G401 (cell line): ENCODE results near the gene PBXIP1. TPM values are rescaled to one million over a fixed set of nuclear protein-coding genes. Genes with fewer than 3 reads are reported as not detected.
A peak's percentile ranks its signal among the peaks of the same experiment; 100 is the strongest.

Experiments used
- DNase-seq: peaks from one replicate; pipeline ENCODE4 v3.0.0-alpha.2; 2015; ENCODE audit warnings: low spot score
- in situ Hi-C: cut with HindIII; loops from 2 replicates; pipeline ENCODE4 v1.10.0; 2016; ENCODE audit warnings: low sequenced_read_pairs, mixed read lengths
- total RNA-seq: library from RNA; depleted of rRNA; stranded (reverse); fragments of >200 nt; shearing (Covaris generic); gene quantifications from 2 replicates; pipeline ENCODE4 v1.2.3, GENCODE V29; 2014

Gene PBXIP1
- total RNA-seq, 1 experiment from 2014 or later = 25.9 TPM

DNA sequence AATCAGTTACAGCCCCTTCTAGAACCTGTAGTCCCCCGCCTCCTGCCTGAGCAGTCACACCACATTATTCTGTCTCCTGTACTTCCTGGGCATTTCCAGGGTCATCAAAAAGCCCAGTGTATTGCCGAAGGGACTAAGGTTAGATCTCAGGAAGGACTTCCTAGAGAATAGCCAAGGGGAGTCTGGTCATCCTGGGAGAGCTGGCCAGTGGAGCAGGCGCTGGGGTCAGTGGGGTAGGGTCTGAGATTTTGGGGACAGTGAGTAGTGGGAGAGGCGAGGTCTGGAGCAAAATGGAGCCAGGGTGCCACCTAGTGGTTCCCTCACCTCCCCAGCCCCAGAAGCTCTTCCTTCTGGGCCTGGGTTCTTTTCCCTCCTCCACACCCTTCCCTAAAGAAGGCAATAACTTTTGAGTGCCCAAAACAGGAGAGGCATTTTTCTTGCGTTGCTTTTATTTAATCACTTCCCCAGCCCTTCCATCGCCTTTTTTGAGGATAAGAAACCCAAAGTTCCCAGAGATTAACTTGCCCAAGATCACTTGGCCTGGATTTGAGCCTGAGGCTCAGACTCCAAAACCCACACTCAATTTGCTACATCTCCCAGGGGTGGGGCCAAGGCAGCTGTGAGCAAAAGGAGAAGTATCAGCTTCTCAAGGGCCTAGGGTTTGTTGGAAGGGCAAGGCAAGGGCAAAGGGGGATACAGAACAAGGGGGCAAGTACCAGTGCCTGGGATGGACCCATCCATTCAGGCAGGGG lies 12.1 kb downstream of the PBXIP1 start:
- DNase-seq = no peak
- in situ Hi-C loops = no loop called here

DNA sequence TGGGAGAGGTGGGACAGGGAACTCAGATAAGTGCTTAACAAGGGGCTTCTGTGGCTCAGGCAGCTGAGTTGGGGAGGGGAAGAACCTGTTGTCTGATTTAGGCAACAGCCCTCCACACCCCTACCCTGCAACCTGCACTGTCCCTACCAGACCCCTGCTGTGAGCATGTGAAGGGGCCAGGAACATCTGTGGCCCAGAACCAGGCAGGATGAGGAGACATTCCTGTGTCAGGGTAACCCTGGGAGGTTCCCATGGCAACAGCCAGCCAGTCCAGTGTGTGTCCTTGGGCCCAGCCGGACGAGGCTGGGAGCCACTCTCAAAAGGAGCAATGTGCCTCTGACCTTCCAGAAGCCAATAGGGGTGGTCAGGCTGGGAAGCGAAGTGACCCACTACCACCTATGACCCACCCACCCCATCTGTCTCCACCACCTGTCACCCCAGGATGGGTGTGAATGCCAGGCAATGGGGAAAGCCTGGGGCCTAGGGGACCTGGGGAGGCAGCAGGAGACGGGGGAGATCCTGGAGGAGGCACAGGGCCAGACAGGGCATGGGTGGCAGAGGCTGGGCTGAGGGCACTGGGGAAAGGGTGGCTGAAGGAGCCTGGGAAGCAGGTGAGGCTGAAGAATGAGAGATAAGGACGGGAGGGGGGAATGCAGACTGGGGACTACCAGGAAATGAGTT lies 14.4 kb downstream of the PBXIP1 start:
- in situ Hi-C loops = no loop called here
- DNase-seq = peak; percentile 66

DNA sequence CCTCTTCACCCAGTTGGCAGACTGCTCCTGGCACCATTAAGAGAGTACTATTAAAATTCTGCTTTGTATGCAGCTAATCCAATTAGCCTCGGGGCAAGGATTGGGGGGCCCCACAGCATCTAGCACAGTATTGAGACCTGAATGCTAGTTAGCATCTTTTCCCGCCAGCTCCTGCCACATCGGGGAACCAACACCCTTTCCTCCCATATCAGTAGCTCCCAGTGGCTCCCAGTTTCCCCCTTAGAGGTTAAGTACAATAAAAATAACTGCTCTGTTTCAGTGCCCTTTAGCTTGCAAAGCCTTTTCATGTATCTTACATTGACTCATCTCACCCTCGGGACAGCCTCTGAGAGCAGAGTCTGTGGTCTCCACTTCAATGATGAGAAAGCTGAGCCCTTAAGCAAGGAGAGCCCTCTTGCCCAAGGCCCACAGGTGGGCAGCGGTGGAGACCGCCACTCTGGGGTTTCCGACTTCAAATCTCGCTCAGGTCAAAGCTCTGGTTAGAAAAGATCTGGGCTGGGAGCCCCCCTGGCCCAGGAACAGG lies 15.2 kb downstream of the PBXIP1 start:
- in situ Hi-C loops = no loop called here
- no peak for DNase-seq

DNA sequence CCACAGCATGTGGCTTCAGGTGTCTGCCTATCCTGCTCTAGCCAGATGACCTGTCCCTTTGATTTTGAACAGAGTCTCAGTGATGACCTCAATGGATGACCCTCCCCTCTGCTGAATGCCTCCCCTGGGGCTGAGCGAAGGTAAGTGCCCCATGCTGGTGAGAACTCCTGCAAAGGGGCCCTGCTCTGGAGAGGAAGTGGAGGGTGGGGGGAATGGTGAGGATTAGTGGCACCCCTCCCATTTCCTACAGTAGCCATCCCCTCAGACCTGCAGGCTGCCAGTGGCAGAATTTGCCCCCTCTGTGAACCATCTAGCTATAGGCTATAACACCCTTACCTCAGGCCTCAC lies 15.7 kb downstream of the PBXIP1 start:
- in situ Hi-C loops = no loop called here
- DNase-seq = no peak

DNA sequence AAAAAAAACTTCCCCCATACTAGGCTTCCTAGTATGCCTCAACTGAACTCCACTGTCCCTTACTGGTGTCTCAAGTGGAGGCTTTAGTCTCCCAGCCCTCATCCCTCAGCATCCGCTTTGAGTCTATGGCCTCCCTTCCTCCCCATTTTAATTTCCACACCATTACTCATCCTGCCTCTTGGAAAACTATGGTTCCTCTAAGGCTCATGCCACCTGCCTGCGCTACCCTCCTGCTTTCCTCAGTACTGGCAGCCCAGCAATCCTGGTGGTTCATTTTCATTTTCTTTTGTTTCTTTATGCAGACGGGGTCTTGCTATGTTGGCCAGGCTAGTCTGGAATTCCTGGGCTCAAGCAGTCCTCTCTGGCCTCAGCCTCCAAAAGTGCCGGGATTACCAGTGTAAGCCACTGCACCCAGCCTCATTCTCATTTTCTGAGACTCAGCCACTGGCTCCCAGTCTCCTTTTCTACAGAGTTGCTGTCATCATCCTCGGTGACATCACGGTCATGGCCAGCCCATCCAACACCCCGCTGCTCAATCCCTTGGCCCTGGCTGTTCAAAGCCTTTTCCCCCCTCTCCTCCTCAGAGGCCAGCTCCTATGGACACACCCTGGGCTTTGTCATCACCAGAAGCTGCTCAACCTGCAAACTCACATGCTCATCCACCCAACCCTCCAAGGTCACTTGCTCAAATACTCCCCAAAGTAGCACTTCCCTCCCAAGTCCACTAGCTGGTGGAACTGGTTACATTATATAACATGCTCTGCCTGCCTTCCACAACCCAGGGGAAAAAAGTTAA lies 17.1 kb downstream of the PBXIP1 start:
- no peak for DNase-seq
- in situ Hi-C loops = no loop called here

DNA sequence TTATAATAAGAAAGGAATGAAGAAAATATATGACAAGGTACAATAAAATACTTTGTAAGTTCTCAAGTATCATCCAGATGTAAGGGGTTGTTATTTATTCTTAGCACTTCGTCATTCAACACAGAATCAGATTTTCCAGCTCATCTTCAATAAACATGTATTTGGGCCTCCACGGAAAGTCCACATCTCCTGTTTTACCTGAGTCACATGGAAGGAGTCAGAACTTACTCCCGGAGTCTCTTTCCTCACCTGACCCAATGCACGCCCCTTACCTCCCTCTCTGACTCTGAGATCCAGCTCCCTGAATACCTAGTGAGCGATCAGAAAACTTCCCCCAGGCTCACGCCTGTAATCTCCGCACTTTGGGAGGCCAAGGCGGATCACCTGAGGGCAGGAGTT lies 17.9 kb downstream of the PBXIP1 start:
- in situ Hi-C loops = no loop called here
- no peak for DNase-seq

DNA sequence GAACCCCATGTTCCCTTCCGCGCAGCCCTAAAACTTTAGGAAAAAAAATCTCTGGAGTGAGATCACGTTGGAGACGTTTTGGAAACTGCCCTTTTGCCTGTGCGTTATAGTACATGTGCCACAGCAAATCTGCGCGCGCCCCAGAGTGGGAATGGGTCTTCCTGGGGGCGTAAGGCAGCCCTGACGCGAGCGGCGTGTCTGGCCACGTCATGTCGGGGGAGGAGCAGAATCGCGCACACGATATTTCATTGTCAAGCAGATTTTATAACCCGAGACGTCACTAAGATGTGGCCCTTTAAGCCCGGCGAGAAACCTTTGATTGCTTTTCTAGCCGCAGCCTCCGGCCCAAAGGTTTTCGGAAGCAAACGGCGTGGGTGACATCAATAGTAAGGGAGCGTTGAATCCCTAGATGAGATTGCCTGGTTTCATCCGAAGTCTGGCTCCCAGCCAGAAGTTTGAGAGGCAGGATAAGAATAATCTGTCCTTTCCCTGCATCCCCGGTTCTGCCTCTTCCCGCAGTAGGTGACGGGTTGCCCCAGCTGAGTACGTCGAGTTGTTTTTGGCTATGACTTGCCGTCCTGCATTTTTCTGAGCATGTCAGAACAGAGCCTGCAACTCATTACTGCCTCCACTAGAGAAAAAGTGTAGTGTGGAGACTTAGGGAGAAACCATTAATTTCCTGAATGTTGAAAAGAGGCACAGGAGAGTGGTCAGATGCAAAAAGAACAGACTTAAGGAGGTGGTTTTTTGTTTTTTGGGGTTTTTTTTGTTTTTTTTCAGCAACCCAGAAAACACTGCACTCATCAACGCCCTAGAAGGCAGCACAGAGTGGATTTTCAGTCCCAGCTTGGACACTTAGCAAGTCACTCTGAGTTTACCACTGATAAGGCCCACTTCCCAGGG lies 18.6 kb downstream of the PBXIP1 start:
- peak; percentile 97 for DNase-seq
- in situ Hi-C loops = no loop called here

DNA sequence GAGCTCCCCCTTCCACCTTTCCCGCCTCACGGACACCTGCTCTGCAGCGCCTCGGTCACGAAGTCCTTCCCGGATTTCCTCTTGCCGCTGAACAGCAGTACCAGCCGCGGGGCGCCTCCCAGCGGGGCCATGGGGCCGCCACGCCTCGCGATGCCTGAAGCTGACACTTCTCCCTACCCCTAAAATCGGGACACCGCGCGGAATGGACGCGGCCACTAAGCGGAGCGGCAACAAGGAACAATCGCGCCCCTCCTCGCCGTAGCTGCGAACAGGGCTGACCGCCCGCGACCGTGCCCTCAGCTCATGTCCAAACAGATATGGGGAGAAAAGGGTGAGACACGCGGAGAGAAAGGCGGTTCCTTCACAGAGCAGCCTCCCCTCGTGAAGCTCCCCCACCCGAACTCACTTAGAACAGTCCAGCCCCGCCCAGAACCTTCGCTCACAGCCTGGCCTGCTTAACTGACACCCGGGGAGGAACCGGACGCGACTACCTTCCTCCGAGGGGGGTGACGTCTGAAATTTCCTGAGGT lies 19.3 kb downstream of the PBXIP1 start, which contains the start of gene PMVK:
PMVK (minus strand) TSS at position 165 of the 530 bp plus-strand sequence; CDS start at position 131, 34 bp downstream.
- in situ Hi-C loops = no loop called here
- DNase-seq = peak; percentile 97

DNA sequence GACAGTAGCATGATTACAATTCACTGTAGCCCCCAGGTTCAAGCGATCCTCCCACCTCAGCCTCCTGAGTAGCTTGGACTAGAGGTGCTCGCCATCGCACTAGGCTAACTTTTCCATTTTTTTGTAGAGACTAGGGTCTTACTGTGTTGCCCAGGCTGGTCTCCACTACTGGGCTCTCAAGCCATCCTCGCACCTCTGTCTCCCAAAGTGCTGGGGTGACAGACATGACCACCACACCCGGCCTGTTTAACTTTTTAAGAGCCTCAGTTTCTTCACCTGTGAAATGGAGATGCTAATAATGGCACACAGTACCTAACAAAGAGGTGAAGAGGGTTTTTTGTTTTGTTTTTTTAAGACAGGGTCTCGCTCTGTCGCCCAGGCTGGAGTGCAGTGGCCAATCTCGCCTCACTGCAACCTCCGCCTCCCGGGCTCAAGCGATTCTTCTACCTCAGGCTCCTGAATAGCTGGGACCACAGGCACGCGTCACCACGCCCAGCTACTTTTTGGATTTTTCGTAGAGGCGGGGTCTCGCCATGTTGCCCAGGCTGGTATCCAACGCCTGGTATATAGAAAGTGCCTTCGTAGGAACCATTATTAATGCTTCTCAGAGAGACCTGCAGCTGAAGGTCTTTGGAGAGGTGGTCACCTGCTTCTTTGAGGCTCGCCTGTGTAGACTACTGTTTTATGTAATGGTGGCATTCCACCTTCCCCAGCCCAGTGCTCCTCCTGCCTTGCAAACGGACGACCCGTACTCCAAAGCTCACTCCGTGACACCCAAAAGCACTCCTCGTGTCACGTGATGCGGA lies 19.9 kb downstream of the PBXIP1 start:
- in situ Hi-C loops = no loop called here
- DNase-seq = no peak

DNA sequence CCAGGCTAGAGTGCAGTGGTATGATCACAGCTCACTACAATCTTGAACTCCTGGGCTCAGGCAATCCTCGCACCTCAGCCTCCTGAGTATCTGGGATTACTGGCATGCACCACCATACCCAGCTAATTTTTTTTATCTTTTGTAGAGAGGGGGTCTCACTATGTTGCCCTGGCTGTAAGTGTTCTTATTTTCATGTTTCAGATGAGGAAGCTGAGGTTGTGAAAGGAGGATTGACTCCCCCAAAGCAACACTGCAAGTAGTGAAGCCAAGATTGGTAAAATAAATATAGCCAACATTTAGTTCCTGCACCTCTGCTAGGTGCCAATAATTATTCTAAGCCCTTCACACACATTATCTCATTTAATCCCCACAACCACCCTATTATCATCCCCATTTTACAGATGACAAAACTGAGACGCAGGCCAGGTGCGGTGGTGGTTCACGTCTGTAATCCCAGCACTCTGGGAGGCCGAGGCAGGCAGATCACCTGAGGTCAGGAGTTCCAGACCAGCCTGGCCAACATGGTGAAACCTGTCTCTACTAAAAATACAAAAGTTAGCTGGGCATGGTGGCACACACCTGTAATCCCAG lies 21.4 kb downstream of the PBXIP1 start:
- in situ Hi-C loops = no loop called here
- no peak for DNase-seq

DNA sequence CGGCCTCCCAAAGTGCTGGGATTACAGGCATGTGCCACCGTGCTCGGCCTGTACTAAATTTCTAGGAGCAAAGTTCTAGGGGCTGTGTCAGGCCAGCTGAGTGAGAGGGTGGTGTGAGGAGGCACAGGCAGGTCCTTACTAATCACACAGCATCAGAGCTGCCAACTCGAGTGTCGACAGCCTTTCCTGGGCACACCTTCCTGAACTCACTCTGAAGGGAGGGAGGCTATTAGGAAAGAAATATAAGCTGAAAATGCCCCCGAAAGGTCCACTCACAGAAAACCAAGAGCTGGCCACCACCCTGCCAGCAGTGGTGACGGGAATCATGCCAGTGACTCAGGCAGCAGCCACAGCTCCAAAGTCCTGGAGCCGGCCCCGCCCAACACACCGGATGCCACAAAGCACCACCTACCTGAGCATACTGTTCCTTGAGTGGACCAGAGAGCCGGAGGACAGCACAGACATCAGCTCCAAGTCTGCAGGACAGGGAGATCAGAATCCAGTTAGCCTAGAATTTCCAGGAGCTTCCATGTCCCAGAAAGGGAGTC lies 23.9 kb downstream of the PBXIP1 start:
- no peak for DNase-seq
- in situ Hi-C loops = no loop called here

DNA sequence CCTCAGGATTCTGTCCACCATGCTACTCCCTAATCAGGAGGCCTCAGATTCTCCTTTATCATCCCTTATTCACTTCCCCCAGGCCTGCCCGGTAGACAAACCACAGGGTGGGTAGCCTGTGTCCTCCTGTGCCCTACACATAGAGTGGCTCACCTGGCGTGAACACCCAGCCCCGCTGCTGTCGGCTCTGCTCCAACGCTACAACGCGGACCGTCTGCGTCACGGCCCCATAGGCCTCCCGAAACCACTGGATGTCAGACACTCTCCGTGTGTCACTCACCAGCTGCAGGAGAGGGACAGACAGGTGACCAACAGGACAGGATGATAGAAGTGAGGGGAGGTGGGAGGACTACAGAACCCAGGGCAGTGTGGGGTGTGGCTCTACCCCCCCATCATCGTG lies 29.7 kb downstream of the PBXIP1 start:
- in situ Hi-C loops = no loop called here
- no peak for DNase-seq

DNA sequence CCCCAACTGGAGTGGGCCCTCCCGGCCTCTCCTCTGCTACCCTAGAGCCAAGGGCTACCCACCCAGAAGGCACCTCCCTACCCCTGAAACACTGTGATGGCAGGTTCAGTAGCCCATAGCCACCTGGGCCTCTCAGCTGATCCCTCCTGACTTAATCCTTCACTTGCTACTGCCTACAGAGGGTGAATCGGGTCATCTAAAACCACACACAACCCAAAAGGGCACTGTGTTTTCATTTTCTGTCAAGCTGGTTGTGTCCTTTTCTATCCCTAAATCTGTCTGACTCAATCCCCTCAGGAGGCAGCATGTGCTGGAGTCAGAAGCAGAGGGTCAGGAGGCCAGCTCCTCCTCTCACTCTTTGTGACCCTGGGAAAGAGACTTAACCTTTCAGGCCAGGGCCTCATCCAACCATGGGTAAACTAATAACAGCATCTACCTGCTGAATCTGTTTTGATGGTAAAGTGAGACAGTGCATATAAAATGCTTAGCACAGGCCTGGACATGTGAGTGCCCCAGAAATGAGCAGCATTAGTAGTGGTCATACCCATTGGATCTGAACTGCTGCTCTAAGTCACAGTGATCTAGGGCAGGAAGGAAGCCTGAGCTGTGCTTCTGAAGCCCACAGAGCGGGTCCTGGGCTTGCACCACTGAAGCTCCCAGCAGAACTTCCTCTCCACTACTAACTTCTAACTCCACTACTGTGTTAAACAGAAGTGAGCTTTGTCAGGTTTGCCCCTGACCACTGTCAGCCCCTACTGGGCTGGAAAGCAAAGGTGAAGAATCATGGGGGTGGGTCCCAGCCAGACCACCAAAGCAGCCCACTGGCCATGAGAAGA lies 30.3 kb downstream of the PBXIP1 start:
- in situ Hi-C loops = no loop called here
- no peak for DNase-seq

DNA sequence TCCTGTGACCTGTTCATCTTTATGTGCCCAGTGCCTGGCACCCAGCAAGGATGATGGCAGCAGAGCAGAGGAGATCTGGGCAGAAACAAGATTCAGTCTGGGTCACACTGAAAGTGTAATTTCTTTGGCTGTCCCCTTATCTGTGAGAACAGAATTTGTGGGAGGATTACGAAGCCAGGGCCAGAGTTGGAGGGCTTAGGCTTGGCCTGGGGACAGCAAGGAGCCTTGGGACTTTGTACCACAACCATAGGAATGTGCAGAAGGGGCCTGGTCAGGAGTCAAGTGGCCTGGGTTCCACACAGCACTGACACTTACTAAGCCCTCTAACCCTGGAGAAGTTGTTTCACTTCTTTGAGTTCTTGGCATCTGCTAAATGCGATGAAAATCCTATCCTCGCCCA lies 32.2 kb downstream of the PBXIP1 start:
- DNase-seq = no peak
- in situ Hi-C loops = no loop called here

DNA sequence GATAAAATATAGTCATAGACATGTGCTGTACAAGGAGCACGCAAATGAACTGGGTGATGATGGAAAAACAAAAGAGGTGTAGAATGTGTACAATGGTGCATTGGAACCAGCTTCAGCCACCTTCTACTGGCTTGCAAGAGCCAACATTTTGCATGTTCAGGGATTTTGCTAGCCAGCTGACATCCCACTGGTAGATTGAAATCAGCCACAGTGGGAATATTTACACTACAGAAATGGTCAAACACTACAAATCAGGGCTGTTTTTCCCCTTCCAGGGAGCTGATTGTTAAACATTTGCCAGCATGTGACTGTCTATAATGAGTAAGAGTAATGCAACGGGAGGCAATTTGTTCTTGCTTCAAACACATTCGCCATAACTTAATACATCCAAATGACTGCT lies 42.6 kb downstream of the PBXIP1 start:
- no peak for DNase-seq
- in situ Hi-C loops = no loop called here

DNA sequence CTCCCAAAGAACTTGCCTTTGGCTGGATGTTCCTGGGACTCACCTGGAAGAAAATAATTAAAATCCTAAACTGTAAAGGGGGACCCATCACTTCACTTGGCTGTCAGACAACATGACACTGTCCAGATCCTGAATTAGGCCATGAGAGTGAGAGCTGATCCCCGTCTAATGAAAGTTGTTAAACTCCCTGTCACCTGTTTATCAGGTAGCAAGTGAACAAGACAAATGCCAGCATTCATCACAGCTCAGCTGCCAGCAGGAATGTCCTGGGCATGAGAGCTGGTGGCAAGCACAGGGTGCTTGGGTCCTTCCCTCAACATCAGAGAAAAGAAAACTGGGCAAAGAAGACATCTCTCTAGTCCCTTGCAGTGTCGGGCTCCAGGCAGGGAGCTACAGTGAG lies 43.1 kb downstream of the PBXIP1 start:
- DNase-seq = no peak
- in situ Hi-C loops = no loop called here
